Ascending aorta (tissue), 2 donors: ENCODE data around the gene SOX5. TPM values are rescaled to one million over a fixed set of nuclear protein-coding genes. Genes with fewer than 3 reads are reported as not detected.

Source experiments
- DNase-seq, 2 donors: peaks; one replicate each; pipeline ENCODE4 v3.0.0-alpha.2; 2019; ENCODE audit warnings: low spot score in 2 of 2
- H3K27ac ChIP-seq, 2 donors: fragments of 200-600 bp; sonication (generic); one replicate each; pipeline ENCODE4 v1.5.1; 2016 to 2017; ENCODE audit warnings: mild to moderate bottlenecking in 1 of 2
- H3K27me3 ChIP-seq: fragments of 200-600 bp; sonication (generic); one replicate; pipeline ENCODE4 v1.5.1; 2017
- H3K36me3 ChIP-seq, 2 donors: fragments of 200-600 bp; sonication (generic); one replicate each; pipeline ENCODE4 v1.5.1; 2016
- H3K4me1 ChIP-seq, 2 donors: fragments of 200-600 bp; sonication (generic); one replicate each; pipeline ENCODE4 v1.5.1; 2016 to 2017; ENCODE audit warnings: mild to moderate bottlenecking in 1 of 2
- H3K4me3 ChIP-seq, 2 donors: fragments of 200-600 bp; sonication (generic); one replicate each; pipeline ENCODE4 v1.5.1; 2016 to 2017; ENCODE audit warnings: mild to moderate bottlenecking in 1 of 2
- H3K9me3 ChIP-seq, 2 donors: fragments of 200-600 bp; sonication (generic); one replicate each; pipeline ENCODE4 v1.5.1; 2016
- CTCF ChIP-seq, 3 experiments: fragments of 200-600 bp in 2 of 3; fragments of 450-650 bp in 1 of 3; sonication (generic) in 2 of 3; IDR thresholded peaks; one replicate each; pipeline ENCODE4 v1.5.1; 2016 to 2019; ENCODE audit warnings: antibody characterized with exemption in 3 of 3, mild to moderate bottlenecking in 1 of 3, moderate library complexity in 1 of 3
- intact Hi-C: fragments of 100-400 bp; cut with DNase I; formaldehyde crosslinking; loops from one replicate; pipeline ENCODE4 v1.15.1; 2023
- total RNA-seq: library from RNA; depleted of rRNA; stranded (reverse); fragments of >200 nt; gene quantifications from one replicate; pipeline ENCODE4 v1.1.0, GENCODE V29; 2016

The SOX5 gene
- total RNA-seq, 1 donor from 2014 or later: 18.2 TPM

- Histone ChIP-seq H3K4me3 (no peak overlapping the region), H3K9me3 (no peaks in the 10 kb centered on the region), H3K27me3 (no peaks in the 10 kb centered on the region), H3K27ac (no peak overlapping the region), H3K36me3 (no peaks in the 10 kb centered on the region), H3K4me1 (peaks cover 0 to 4% of the 10 kb centered on the region in 2 donors)
- no peak for TF ChIP-seq CTCF (IDR thresholded peaks at IDR 0.05)
- DNase-seq: no peak
- intact Hi-C loops: no loop called here
These were observed 327.6 kb downstream of the SOX5 start for GRCh38 chr12:23621900-23622299.

- no peaks in the 10 kb centered on the region for H3K36me3 ChIP-seq
- H3K4me1 ChIP-seq: peaks cover 0 to 4% of the 10 kb centered on the region in 2 donors
- H3K27ac ChIP-seq: no peak overlapping the region
- no peak overlapping the region for H3K4me3 ChIP-seq
- intact Hi-C loops: no loop called here
- no peak for TF ChIP-seq CTCF (IDR thresholded peaks at IDR 0.05)
- no peaks in the 10 kb centered on the region for H3K9me3 ChIP-seq
- no peak for DNase-seq
- no peaks in the 10 kb centered on the region for H3K27me3 ChIP-seq
These were observed 330.8 kb downstream of the SOX5 start for GRCh38 chr12:23618718-23619117.

GRCh38 chr12:23617749-23618148 is 331.7 kb downstream of the SOX5 start:
- no peak overlapping the region for H3K4me3 ChIP-seq
- H3K4me1 ChIP-seq: peaks cover 0 to 4% of the 10 kb centered on the region in 2 donors
- no peak overlapping the region for H3K27ac ChIP-seq
- intact Hi-C loops: no loop called here
- no peaks in the 10 kb centered on the region for H3K27me3 ChIP-seq
- no peak for TF ChIP-seq CTCF (IDR thresholded peaks at IDR 0.05)
- H3K36me3 ChIP-seq: no peaks in the 10 kb centered on the region
- no peak for DNase-seq
- no peaks in the 10 kb centered on the region for H3K9me3 ChIP-seq

- H3K27ac ChIP-seq: no peak overlapping the region
These were observed 335.2 kb downstream of the SOX5 start for GRCh38 chr12:23614280-23614679.

GRCh38 chr12:23611320-23611719 is 338.1 kb downstream of the SOX5 start:
- Histone ChIP-seq H3K27me3 (no peaks in the 10 kb centered on the region), H3K4me1 (no peaks in the 10 kb centered on the region), H3K36me3 (no peaks in the 10 kb centered on the region), H3K9me3 (no peaks in the 10 kb centered on the region), H3K4me3 (no peak overlapping the region), H3K27ac (no peak overlapping the region)
- TF ChIP-seq CTCF (IDR thresholded peaks at IDR 0.05): no peak
- intact Hi-C loops: no loop called here
- no peak for DNase-seq

More at GRCh38 chr12:23614280-23614679, 335.2 kb downstream of the SOX5 start:
- Histone ChIP-seq H3K4me3 (no peak overlapping the region), H3K27me3 (no peaks in the 10 kb centered on the region), H3K36me3 (no peaks in the 10 kb centered on the region), H3K9me3 (no peaks in the 10 kb centered on the region), H3K4me1 (no peaks in the 10 kb centered on the region)
- no peak for DNase-seq
- TF ChIP-seq CTCF (IDR thresholded peaks at IDR 0.05): no peak
- intact Hi-C loops: no loop called here

GRCh38 chr12:23600919-23601318 is 348.6 kb downstream of the SOX5 start:
- intact Hi-C loops: no loop called here

More at GRCh38 chr12:23600919-23601318, 348.6 kb downstream of the SOX5 start:
- H3K9me3 ChIP-seq: peaks cover 4 to 38% of the 10 kb centered on the region in 2 donors
- DNase-seq: no peak
- no peak overlapping the region for H3K4me3 ChIP-seq
- no peak overlapping the region for H3K27ac ChIP-seq
- H3K4me1 ChIP-seq: no peaks in the 10 kb centered on the region
- peaks cover 0 to 16% of the 10 kb centered on the region in 2 donors for H3K36me3 ChIP-seq
- no peaks in the 10 kb centered on the region for H3K27me3 ChIP-seq
- TF ChIP-seq CTCF (IDR thresholded peaks at IDR 0.05): no peak
